Measurements from ENCODE around the gene MTA2.
"Not testable (repeated sequence)": the region's sequence is repeated elsewhere in the genome, so short reads cannot be mapped to it uniquely, and the experiment has no call there.

Gene MTA2

GRCh38 chr11:62627713-62628112 lies 26.0 kb upstream of the MTA2 start:
- Histone ChIP-seq H3K27me3 (ENCODE audit: control insufficient read depth, insufficient read depth, low read length) (no peaks in the 10 kb centered on the region), H3K9ac (ENCODE audit: low read length) (no peak overlapping the region), H3K4me3 (ENCODE audit: low read length) (no peak overlapping the region), H3K4me1 (ENCODE audit: control insufficient read depth, low read depth, low read length) (no peaks in the 10 kb centered on the region), H3K9me3 (ENCODE audit: control insufficient read depth, low read depth, low read length) (no peaks in the 10 kb centered on the region), H3K27ac (ENCODE audit: low read length) (no peak overlapping the region), H3K36me3 (ENCODE audit: control insufficient read depth, low read depth, low read length) (peaks cover 74% of the 10 kb centered on the region)

- Histone ChIP-seq H3K27ac (ENCODE audit: low read length) (peak overlapping the region; percentile 43), H3K9ac (ENCODE audit: low read length) (peak overlapping the region; percentile 24), H3K36me3 (ENCODE audit: control insufficient read depth, low read depth, low read length) (peaks cover 27% of the 10 kb centered on the region), H3K9me3 (ENCODE audit: control insufficient read depth, low read depth, low read length) (no peaks in the 10 kb centered on the region), H3K4me1 (ENCODE audit: control insufficient read depth, low read depth, low read length) (peaks cover 6% of the 10 kb centered on the region), H3K27me3 (ENCODE audit: control insufficient read depth, insufficient read depth, low read length) (no peaks in the 10 kb centered on the region), H3K4me3 (ENCODE audit: low read length) (peak overlapping the region; percentile 37)
These were observed 20.9 kb upstream of the MTA2 start for GRCh38 chr11:62622476-62623089.

- Histone ChIP-seq H3K4me3 (ENCODE audit: low read length) (peak within 1 kb of the TSS; percentile 83), H3K27me3 (ENCODE audit: control insufficient read depth, insufficient read depth, low read length) (no peaks in the 10 kb centered on the region), H3K27ac (ENCODE audit: low read length) (peak within 1 kb of the TSS; percentile 43), H3K36me3 (ENCODE audit: control insufficient read depth, low read depth, low read length) (peaks cover 21% of the 10 kb centered on the region), H3K9me3 (ENCODE audit: control insufficient read depth, low read depth, low read length) (no peaks in the 10 kb centered on the region), H3K9ac (ENCODE audit: low read length) (peak within 1 kb of the TSS; percentile 74), H3K4me1 (ENCODE audit: control insufficient read depth, low read depth, low read length) (peaks cover 6% of the 10 kb centered on the region)
These were observed 20.2 kb upstream of the MTA2 start, which contains the start of gene B3GAT3 for GRCh38 chr11:62621567-62622470. Gene B3GAT3 (minus strand): TSS chr11:62621986. CDS start chr11:62621947, 39 bp downstream.

- H3K9ac ChIP-seq (ENCODE audit: low read length): peak overlapping the region; percentile 74
- H3K27me3 ChIP-seq (ENCODE audit: control insufficient read depth, insufficient read depth, low read length): no peaks in the 10 kb centered on the region
- peaks cover 6% of the 10 kb centered on the region for H3K4me1 ChIP-seq (ENCODE audit: control insufficient read depth, low read depth, low read length)
- peaks cover 14% of the 10 kb centered on the region for H3K36me3 ChIP-seq (ENCODE audit: control insufficient read depth, low read depth, low read length)
- no peaks in the 10 kb centered on the region for H3K9me3 ChIP-seq (ENCODE audit: control insufficient read depth, low read depth, low read length)
- peak overlapping the region; percentile 41 for H3K27ac ChIP-seq (ENCODE audit: low read length)
- H3K4me3 ChIP-seq (ENCODE audit: low read length): peak overlapping the region; percentile 83
These were observed 19.4 kb upstream of the MTA2 start for GRCh38 chr11:62621027-62621566.

- H3K9me3 ChIP-seq (ENCODE audit: control insufficient read depth, low read depth, low read length); H3K4me1 ChIP-seq (ENCODE audit: control insufficient read depth, low read depth, low read length); H3K27me3 ChIP-seq (ENCODE audit: control insufficient read depth, insufficient read depth, low read length); H3K4me3 ChIP-seq (ENCODE audit: low read length); H3K27ac ChIP-seq (ENCODE audit: low read length); H3K9ac ChIP-seq (ENCODE audit: low read length); H3K36me3 ChIP-seq (ENCODE audit: control insufficient read depth, low read depth, low read length): not testable (repeated sequence)
These were observed 15.3 kb upstream of the MTA2 start for GRCh38 chr11:62616957-62617356.

DNA sequence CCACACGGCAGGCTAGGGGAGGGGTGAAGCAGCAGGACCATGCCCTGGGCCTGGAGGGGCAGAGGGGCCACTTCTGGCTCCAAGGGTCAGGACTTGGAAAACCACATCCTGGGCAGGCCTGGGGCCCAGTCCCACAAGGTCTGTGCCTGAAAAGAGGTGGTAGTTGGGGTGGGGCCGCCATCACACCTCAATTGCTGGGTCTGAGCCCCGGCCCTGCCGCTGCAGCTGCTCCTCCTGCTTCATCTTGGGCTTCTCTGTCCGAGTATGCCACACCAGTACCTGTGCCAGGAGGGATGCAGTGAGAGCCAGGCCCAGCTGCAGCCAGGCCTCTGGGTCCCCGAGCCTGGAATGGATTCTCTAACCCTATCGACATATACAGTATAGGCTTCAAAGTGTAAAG lies 13.9 kb upstream of the MTA2 start:
- Histone ChIP-seq H3K27ac (ENCODE audit: low read length) (no peak overlapping the region), H3K4me1 (ENCODE audit: control insufficient read depth, low read depth, low read length) (peaks cover under 1% of the 10 kb centered on the region), H3K36me3 (ENCODE audit: control insufficient read depth, low read depth, low read length) (peaks cover 3% of the 10 kb centered on the region), H3K9ac (ENCODE audit: low read length) (no peak overlapping the region), H3K9me3 (ENCODE audit: control insufficient read depth, low read depth, low read length) (no peaks in the 10 kb centered on the region), H3K4me3 (ENCODE audit: low read length) (no peak overlapping the region), H3K27me3 (ENCODE audit: control insufficient read depth, insufficient read depth, low read length) (peaks cover 11% of the 10 kb centered on the region)

DNA sequence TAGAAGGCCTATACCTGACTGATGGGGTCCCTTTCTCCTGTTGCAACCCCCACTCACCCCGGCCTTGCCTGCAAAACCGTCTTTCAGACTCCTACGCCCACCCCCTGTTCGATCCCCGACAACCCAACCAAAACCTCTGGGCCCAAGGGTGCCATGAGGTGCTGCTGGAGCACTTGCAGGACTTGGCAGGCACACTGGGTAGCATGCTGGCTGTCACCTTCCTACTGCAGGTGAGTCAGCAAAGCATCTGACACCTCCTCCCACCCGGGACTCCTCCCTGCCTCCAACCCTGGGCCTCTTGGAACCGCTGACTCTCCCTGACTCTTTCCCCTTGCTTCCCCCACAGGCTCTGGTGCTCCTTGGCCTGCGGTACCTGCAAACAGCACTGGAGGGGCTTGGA lies 12.6 kb upstream of the MTA2 start:
- Histone ChIP-seq H3K9me3 (ENCODE audit: control insufficient read depth, low read depth, low read length) (no peaks in the 10 kb centered on the region), H3K27ac (ENCODE audit: low read length) (no peak overlapping the region), H3K9ac (ENCODE audit: low read length) (no peak overlapping the region), H3K36me3 (ENCODE audit: control insufficient read depth, low read depth, low read length) (peaks cover 3% of the 10 kb centered on the region), H3K4me1 (ENCODE audit: control insufficient read depth, low read depth, low read length) (no peaks in the 10 kb centered on the region), H3K27me3 (ENCODE audit: control insufficient read depth, insufficient read depth, low read length) (peaks cover 11% of the 10 kb centered on the region), H3K4me3 (ENCODE audit: low read length) (no peak overlapping the region)

GRCh38 chr11:62613291-62613778 lies 11.7 kb upstream of the MTA2 start:
- H3K9ac ChIP-seq (ENCODE audit: low read length): no peak overlapping the region
- no peaks in the 10 kb centered on the region for H3K9me3 ChIP-seq (ENCODE audit: control insufficient read depth, low read depth, low read length)
- no peaks in the 10 kb centered on the region for H3K4me1 ChIP-seq (ENCODE audit: control insufficient read depth, low read depth, low read length)
- H3K27ac ChIP-seq (ENCODE audit: low read length): no peak overlapping the region
- H3K4me3 ChIP-seq (ENCODE audit: low read length): peak overlapping the region; percentile 71
- H3K36me3 ChIP-seq (ENCODE audit: control insufficient read depth, low read depth, low read length): peaks cover 3% of the 10 kb centered on the region
- H3K27me3 ChIP-seq (ENCODE audit: control insufficient read depth, insufficient read depth, low read length): peaks cover 11% of the 10 kb centered on the region

DNA sequence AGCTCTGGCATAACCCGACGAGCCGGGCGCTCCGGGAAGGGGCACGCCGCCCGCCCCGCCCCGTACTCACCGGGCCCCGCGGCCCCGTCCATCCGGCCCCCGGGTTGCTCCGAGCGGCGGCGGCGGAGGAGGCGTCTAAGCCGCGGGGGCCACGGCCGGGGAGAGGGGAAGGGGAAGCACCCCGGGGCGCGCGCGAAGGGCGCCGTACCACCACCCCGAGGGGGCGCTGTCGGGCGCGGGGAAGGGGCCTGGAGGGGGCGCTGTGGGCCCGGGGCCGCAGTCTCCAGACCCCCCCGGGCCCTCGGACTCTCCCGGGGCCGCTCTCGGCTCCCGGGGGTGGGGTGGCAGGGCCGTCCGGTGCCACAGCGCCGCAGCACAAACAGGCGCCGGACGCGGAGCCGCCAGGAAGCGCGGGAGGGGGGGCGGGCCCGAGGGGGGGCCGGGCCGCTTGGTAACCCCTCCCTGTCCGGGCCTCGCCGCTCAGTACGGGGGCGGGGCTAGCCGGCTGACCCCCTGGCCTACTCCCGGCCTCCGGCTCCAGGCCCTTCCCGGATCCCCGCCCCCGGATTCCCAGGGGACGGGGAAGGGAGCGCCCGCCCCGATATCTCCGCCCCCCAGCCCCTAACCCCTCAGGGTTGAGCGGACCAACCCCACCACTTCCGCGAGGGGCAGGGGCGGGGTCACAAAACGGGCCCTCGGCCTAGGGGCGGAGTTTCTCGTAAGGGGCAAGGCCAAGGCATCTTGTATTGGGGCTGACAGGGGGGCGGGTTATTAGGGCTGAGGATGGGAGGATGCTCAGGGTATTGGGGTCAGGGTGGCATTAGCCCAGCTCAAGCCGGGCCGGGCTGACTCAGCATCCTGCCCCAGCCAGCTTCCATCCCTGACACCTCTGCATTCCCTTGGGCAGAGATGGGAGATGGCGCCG lies 11.0 kb upstream of the MTA2 start, which contains the start of the genes EML3 and ROM1:
Gene EML3 (minus strand): TSS at position 410 of the 925 bp plus-strand sequence. CDS start 318 bp downstream, at position 92.
Gene ROM1 (plus strand): TSS at position 892 of the 925 bp plus-strand sequence. CDS start 25 bp downstream, at position 917.
- H3K9ac ChIP-seq (ENCODE audit: low read length): peak within 1 kb of the TSS; percentile 33
- no peak within 1 kb of the TSS for H3K27ac ChIP-seq (ENCODE audit: low read length)
- no peaks in the 10 kb centered on the region for H3K4me1 ChIP-seq (ENCODE audit: control insufficient read depth, low read depth, low read length)
- H3K36me3 ChIP-seq (ENCODE audit: control insufficient read depth, low read depth, low read length): peaks cover 3% of the 10 kb centered on the region
- H3K27me3 ChIP-seq (ENCODE audit: control insufficient read depth, insufficient read depth, low read length): peaks cover 11% of the 10 kb centered on the region
- no peaks in the 10 kb centered on the region for H3K9me3 ChIP-seq (ENCODE audit: control insufficient read depth, low read depth, low read length)
- H3K4me3 ChIP-seq (ENCODE audit: low read length): peak within 1 kb of the TSS; percentile 71

DNA sequence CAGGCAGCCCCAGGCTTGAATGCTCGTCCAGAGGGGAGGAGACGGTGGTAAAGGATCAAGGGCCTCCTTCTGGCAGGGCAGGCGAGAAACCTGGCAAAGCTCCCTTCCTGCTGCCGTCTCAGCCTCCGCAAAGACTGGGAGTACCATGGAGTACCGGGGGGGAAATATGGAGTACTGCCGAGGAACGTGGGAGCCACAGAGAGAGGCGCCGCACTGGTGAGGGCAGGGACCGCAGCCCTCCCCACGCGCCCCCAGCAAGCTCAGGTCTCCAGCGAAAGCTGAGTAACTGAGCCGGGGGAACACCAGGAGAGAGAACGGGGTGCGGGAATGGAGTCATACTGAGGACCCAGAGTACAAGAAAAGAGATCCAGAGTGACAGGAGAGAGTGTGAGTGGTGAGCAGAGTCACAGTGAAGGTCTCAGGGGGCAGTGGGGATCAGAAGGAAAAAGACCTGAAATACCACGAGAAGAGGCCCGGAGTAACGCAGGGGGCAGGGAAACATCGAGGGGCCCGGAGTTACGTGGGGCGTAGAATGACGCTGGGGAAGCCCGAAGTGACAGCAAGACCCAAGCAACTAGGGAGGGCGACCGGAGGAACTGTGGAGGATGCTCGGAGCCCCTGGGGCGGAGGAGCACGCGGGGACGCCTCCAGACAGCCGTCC lies 10.2 kb upstream of the MTA2 start:
- Histone ChIP-seq H3K4me3 (ENCODE audit: low read length) (peak overlapping the region; percentile 71), H3K27ac (ENCODE audit: low read length) (no peak overlapping the region), H3K36me3 (ENCODE audit: control insufficient read depth, low read depth, low read length) (peaks cover 3% of the 10 kb centered on the region), H3K9me3 (ENCODE audit: control insufficient read depth, low read depth, low read length) (no peaks in the 10 kb centered on the region), H3K4me1 (ENCODE audit: control insufficient read depth, low read depth, low read length) (no peaks in the 10 kb centered on the region), H3K27me3 (ENCODE audit: control insufficient read depth, insufficient read depth, low read length) (peaks cover 11% of the 10 kb centered on the region), H3K9ac (ENCODE audit: low read length) (peak overlapping the region; percentile 33)
